ENCODE measurements around the gene METTL5.

GRCh38 chr2:169778446-169778845, 46.3 kb downstream of the METTL5 start:
- TF ChIP-seq, protein P1, sequence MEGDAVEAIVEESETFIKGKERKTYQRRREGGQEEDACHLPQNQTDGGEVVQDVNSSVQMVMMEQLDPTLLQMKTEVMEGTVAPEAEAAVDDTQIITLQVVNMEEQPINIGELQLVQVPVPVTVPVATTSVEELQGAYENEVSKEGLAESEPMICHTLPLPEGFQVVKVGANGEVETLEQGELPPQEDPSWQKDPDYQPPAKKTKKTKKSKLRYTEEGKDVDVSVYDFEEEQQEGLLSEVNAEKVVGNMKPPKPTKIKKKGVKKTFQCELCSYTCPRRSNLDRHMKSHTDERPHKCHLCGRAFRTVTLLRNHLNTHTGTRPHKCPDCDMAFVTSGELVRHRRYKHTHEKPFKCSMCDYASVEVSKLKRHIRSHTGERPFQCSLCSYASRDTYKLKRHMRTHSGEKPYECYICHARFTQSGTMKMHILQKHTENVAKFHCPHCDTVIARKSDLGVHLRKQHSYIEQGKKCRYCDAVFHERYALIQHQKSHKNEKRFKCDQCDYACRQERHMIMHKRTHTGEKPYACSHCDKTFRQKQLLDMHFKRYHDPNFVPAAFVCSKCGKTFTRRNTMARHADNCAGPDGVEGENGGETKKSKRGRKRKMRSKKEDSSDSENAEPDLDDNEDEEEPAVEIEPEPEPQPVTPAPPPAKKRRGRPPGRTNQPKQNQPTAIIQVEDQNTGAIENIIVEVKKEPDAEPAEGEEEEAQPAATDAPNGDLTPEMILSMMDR (IDR thresholded peaks at IDR 0.05; ENCODE audit: borderline replicate concordance, extremely low read depth, low read length, poor library complexity, severe bottlenecking): no peak
- no peak for TF ChIP-seq EZH2 (IDR thresholded peaks at IDR 0.05; ENCODE audit: borderline replicate concordance, low read depth, low read length, severe bottlenecking)

Data from DND-41 (cell line).